ENCODE data around the gene GNA12. TPM values are rescaled to one million over a fixed set of nuclear protein-coding genes. Genes with fewer than 3 reads are reported as not detected.

GNA12 gene
- total RNA-seq, 1 experiment from 2014 or later, result 36.2 TPM

DNA sequence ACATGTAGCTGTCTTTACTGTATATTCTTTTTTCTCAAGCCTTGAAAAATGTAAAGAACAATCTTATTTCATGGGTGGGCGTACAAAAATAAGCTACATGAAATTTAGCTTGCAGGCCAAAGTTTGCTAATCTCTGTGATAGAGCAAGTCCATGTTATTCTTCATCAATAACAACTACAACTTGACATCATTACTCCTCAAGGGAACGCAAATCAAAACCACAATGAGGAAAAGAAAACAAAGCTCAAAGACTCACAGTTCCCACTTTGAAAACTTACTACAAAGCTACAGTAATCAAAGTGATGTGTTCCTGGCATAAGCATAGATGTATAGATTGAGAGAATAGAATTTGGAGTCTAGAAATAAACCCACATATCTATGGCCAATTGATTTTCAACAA lies 62.5 kb downstream of the GNA12 start:
- no peak overlapping the region for H3K27ac Mint-ChIP-seq (ENCODE audit: low read depth, unreplicated experiment)
- H3K36me3 Mint-ChIP-seq (ENCODE audit: insufficient read depth, unreplicated experiment), result no peaks in the 10 kb centered on the region
- BruUV-seq (replicated peaks), result no TSS peak
- no peak for DNase-seq (ENCODE audit: unreplicated experiment)
- TF ChIP-seq, protein P1, sequence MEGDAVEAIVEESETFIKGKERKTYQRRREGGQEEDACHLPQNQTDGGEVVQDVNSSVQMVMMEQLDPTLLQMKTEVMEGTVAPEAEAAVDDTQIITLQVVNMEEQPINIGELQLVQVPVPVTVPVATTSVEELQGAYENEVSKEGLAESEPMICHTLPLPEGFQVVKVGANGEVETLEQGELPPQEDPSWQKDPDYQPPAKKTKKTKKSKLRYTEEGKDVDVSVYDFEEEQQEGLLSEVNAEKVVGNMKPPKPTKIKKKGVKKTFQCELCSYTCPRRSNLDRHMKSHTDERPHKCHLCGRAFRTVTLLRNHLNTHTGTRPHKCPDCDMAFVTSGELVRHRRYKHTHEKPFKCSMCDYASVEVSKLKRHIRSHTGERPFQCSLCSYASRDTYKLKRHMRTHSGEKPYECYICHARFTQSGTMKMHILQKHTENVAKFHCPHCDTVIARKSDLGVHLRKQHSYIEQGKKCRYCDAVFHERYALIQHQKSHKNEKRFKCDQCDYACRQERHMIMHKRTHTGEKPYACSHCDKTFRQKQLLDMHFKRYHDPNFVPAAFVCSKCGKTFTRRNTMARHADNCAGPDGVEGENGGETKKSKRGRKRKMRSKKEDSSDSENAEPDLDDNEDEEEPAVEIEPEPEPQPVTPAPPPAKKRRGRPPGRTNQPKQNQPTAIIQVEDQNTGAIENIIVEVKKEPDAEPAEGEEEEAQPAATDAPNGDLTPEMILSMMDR (IDR thresholded peaks at IDR 0.05; ENCODE audit: unreplicated experiment), result no peak
- ChIA-PET CTCF (no interaction called here), POLR2A (no interaction called here)
- no peaks in the 10 kb centered on the region for H3K27me3 Mint-ChIP-seq (ENCODE audit: insufficient read depth, unreplicated experiment)
- H3K4me1 Mint-ChIP-seq (ENCODE audit: insufficient read depth, unreplicated experiment), result peaks cover 7% of the 10 kb centered on the region
- intact Hi-C loops (cut with micrococcal nuclease), result no loop called here
- no peak overlapping the region for H3K4me3 Mint-ChIP-seq (ENCODE audit: unreplicated experiment)
- H3K9me3 Mint-ChIP-seq (ENCODE audit: unreplicated experiment), result peaks cover 8% of the 10 kb centered on the region

DNA sequence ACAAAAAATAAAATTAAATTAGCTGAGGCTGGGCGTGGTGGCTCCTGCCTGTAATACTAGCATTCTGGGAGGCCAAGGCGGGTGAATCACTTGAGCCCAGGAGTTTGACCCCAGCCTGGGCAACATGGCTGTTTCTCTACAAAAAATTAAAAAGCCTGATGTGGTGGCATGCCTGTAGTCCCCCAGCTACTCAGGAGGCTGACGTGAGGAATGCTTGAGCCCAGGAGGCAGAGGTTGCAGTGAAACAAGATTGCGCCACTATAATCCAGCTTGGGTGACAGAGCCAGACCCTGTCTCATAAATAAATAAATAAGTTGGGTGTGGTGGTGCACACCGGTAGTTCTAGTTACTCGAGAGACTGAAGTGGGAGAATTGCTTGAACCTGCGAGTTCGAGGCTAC lies 65.1 kb downstream of the GNA12 start:
- Mint-ChIP-seq H3K9me3 (ENCODE audit: unreplicated experiment) (peaks cover 8% of the 10 kb centered on the region), H3K27me3 (ENCODE audit: insufficient read depth, unreplicated experiment) (no peaks in the 10 kb centered on the region), H3K4me3 (ENCODE audit: unreplicated experiment) (no peak overlapping the region), H3K27ac (ENCODE audit: low read depth, unreplicated experiment) (no peak overlapping the region), H3K36me3 (ENCODE audit: insufficient read depth, unreplicated experiment) (peaks cover 6% of the 10 kb centered on the region), H3K4me1 (ENCODE audit: insufficient read depth, unreplicated experiment) (peaks cover 13% of the 10 kb centered on the region)
- CTCF ChIA-PET, result interaction anchor here (0.6 kb wide), 1 partner anchor 42 kb away, joined by 4 read pairs; no protein-coding TSS in a partner anchor
- intact Hi-C loops (cut with micrococcal nuclease), result no loop called here
- DNase-seq (ENCODE audit: unreplicated experiment), result no peak
- POLR2A ChIA-PET, result interaction anchor here (0.7 to 1.1 kb wide), 2 partner anchors 21 to 25 kb away, joined by 3 to 4 read pairs; no protein-coding TSS in a partner anchor
- no TSS peak for BruUV-seq (replicated peaks)
- TF ChIP-seq, protein P1 (IDR thresholded peaks at IDR 0.05; ENCODE audit: unreplicated experiment), result no peak

DNA sequence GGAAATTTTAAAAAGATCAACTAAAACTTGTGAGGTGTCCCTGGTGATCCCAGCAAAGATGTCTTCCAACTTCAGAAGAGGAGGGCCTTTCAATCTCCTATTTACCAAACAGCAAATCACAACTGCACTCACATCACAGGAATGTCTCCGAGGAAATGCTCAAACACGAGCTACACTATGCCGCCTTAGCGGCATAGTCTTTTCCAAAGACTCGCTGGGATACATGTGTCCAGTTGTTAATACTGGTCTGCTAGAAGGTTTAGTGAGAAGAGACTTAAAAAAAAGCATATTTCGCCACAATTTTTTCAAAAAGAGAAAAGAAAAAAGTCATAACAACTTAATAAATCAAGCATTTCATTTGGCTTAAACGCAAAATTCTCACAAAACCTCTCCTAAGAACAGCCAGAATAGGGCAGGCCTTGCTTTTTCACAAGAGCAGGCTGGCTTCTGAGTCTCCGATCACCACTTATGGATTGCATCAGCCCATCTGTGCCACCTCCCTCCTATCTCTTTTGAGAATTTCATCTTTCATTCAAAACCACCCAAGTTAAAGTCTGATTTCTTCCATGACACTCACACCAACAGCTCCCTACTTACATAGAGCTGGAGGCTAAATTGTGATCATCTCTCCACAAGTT lies 66.1 kb downstream of the GNA12 start:
- H3K36me3 Mint-ChIP-seq (ENCODE audit: insufficient read depth, unreplicated experiment), result peaks cover 14% of the 10 kb centered on the region
- H3K4me3 Mint-ChIP-seq (ENCODE audit: unreplicated experiment), result no peak overlapping the region
- H3K27me3 Mint-ChIP-seq (ENCODE audit: insufficient read depth, unreplicated experiment), result no peaks in the 10 kb centered on the region
- no peak for DNase-seq (ENCODE audit: unreplicated experiment)
- intact Hi-C loops (cut with micrococcal nuclease), result no loop called here
- H3K27ac Mint-ChIP-seq (ENCODE audit: low read depth, unreplicated experiment), result peak overlapping the region; percentile 67
- H3K9me3 Mint-ChIP-seq (ENCODE audit: unreplicated experiment), result peaks cover 8% of the 10 kb centered on the region
- BruUV-seq (replicated peaks), result no TSS peak
- POLR2A ChIA-PET, result interaction anchor here (1.1 kb wide), 1 partner anchor 20 kb away, joined by 4 read pairs; no protein-coding TSS in a partner anchor
- TF ChIP-seq, protein P1 (IDR thresholded peaks at IDR 0.05; ENCODE audit: unreplicated experiment), result no peak
- CTCF ChIA-PET, result interaction anchor here (0.6 kb wide), 1 partner anchor 60 kb away, joined by 3 read pairs; no protein-coding TSS in a partner anchor
- H3K4me1 Mint-ChIP-seq (ENCODE audit: insufficient read depth, unreplicated experiment), result peaks cover 13% of the 10 kb centered on the region

DNA sequence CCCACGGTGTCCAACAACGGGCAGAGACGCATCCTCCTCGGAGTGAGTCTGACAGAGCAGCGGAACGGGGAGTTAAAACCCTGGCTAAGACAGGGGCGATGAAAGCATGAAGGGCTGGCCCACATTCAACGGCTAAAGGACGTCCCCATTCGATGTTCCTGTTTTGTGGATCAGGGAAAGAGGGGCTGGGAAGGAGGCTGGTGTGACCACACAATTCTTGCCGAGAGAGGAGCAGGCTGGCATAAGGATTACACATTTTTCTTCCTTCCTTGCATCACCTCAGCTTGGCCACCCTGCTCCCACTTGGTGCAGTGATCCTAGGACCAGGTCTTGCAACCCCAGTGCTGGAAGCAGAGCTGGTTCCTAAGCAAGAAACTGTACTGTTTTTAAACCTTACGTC lies 67.7 kb downstream of the GNA12 start:
- no peaks in the 10 kb centered on the region for H3K27me3 Mint-ChIP-seq (ENCODE audit: insufficient read depth, unreplicated experiment)
- H3K4me3 Mint-ChIP-seq (ENCODE audit: unreplicated experiment), result no peak overlapping the region
- POLR2A ChIA-PET, result no interaction called here
- no peaks in the 10 kb centered on the region for H3K9me3 Mint-ChIP-seq (ENCODE audit: unreplicated experiment)
- intact Hi-C loops (cut with micrococcal nuclease), result no loop called here
- H3K27ac Mint-ChIP-seq (ENCODE audit: low read depth, unreplicated experiment), result no peak overlapping the region
- CTCF ChIA-PET, result no interaction called here
- no peak for DNase-seq (ENCODE audit: unreplicated experiment)
- TF ChIP-seq, protein P1 (IDR thresholded peaks at IDR 0.05; ENCODE audit: unreplicated experiment), result no peak
- H3K4me1 Mint-ChIP-seq (ENCODE audit: insufficient read depth, unreplicated experiment), result peaks cover 8% of the 10 kb centered on the region
- no TSS peak for BruUV-seq (replicated peaks)
- peaks cover 15% of the 10 kb centered on the region for H3K36me3 Mint-ChIP-seq (ENCODE audit: insufficient read depth, unreplicated experiment)

Data from MCF 10A (cell line).